ENCODE results near the gene ASF1A.

The ASF1A gene

DNA sequence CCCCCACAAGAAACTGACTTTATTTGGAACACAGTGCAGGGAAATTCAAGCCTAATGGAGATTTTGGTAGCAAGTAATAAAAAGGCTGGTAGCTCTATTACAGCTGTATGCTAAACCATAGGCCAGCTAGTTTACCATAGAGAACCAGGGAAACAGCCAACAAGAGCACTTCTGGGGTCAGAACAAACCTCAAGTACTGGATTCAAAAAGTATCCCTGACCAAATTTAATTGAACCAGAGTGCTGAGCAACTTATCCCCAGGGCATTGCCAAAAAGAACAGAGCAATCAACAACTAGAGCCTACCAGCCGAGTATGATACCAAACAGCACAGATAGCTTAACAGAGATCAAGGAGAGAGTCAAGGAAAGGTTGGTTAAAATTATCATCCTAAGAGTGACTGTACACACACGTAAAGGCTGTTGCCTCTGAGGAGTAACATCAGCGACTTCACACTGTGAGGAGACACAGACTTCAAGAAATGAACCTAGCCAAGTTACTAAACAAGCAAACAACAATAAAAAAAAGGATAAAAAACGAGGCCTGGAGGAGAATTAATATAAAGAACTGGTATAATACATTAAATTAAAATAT, 11.5 kb upstream of the ASF1A start:
- DNase-seq, result no peak

- DNase-seq, result peak; percentile 46
Measured at GRCh38 chr6:118886641-118887040, 7.3 kb upstream of the ASF1A start.

DNA sequence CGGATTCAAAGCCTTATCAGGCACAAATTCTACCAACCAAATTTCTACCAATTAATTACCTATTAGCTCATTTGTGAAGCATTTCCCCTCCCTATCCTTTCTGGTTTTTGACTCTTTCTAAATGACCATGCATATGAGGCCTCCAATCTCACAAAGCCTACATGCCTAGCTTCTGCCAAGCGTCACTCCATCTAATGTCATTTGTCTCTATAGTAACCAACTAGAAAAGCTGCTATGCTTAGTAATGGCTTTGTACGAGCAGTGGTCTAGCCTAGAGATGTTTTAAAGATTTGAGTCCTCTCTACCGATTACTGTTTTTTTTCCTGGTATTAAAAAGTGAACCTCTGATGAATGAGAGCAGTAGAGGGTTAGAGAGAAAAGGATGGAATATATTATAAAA, 4.8 kb upstream of the ASF1A start:
- DNase-seq, result peak; percentile 70

GRCh38 chr6:118890997-118891790, 2.8 kb upstream of the ASF1A start:
- DNase-seq, result no peak

- peak; percentile 53 for DNase-seq
Measured at GRCh38 chr6:118892355-118892991, 1.5 kb upstream of the ASF1A start.

GRCh38 chr6:118893064-118893806, 717 bp upstream of the ASF1A start:
- peak; percentile 93 for DNase-seq

DNA sequence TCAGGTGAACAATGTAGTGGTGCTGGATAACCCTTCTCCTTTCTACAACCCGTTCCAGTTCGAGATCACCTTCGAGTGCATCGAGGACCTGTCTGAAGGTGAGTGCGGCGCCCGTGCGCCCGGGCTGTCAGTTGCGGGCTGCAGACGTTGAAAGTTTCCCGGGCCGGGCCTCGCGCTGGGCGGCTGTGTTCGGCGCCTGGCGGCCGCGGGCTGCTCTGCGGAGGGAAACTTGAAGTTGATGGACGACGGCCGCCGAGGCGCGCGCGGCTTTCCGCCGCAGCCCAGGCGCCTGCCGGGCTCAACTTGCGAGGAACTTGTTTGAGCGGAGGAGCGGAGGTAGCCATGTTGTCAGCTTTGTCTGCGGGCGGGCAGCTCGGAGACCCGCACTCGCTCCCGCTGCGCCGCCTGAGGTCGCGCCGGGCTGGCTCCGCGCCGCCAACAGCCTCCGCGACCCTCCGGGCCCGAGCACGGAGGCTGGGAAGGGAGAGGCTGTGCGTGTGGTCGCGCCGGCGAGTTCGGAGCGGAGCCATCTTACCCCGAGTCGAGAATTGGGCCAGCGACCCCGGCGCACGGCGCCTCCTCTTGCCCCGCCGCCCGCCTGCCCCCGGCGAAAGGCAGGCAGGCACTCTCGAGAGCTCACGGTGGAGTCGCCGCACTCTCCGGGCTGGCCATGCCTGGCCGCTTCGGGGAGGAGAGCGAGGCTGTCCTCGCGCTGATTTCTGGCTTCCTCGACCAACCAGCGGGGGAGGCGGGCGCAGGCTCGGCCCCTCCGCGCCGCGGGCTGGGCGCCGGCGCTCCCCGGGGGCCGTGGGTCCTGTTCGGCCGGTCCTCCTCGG, 691 bp downstream of the ASF1A start:
- peak; percentile 54 for DNase-seq

GRCh38 chr6:118895261-118895560, 1.3 kb downstream of the ASF1A start:
- DNase-seq, result no peak

DNA sequence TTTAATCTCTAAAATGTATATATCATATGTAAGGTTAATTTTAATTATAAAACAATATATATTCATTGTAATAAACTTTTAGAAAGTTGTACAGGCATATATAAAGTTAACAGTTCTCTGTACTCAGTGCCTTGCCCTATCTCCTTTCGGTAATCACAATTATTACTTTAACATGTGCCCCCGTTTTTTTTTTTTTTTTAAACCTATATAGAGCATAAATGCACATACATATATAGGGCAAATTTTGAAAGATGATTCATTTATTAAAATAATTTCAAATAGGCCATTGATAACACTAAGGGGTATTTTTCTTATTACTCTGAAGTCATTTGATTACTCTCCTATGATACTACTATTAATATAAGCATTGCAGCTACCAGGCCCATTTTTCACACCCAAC, 1.9 kb downstream of the ASF1A start:
- DNase-seq, result no peak

- peak; percentile 18 for DNase-seq
Measured at GRCh38 chr6:118896339-118897136, 2.6 kb downstream of the ASF1A start.

DNA sequence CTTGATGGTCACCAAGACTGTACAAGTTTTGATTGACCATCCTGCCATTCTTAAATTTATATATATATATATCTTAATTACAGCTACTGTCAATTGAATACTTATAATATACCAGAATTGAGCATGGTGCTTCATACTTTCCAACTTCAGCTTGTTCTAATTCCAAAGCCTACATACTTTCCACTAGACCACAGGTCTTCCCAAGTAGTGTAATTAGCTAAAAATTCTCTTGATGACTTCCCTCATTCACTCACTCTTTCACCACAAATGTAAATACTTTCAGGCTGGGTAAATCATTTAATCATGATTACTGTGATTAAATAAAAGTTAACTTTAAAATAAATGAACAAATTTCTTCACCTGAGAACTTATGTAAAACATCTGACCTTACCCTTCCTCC, 3.4 kb downstream of the ASF1A start:
- no peak for DNase-seq

DNA sequence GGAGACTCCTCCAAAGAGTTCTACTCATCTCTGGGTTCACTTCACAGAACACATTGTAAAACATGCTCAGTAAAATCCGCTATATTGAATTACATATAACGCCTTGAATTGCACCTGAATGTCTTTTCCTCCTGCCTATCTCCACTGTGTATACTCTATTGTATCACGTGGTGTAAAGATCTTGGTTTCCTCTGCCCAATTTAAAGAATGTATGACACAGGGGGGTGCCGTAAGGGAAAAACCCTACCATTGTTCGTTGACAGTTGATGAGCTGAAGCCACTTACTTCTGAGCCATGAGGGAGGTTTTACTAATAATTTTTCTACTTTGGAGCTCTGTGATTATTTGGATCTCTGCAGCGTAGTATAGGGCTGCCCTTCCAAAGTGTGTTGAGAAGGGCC, 6.0 kb downstream of the ASF1A start:
- DNase-seq, result no peak

- DNase-seq, result no peak
Measured at GRCh38 chr6:118902726-118903125, 8.8 kb downstream of the ASF1A start.

GRCh38 chr6:118903138-118903537, 9.2 kb downstream of the ASF1A start:
- DNase-seq, result no peak

- no peak for DNase-seq
Measured at GRCh38 chr6:118903691-118904090, 9.7 kb downstream of the ASF1A start.

DNA sequence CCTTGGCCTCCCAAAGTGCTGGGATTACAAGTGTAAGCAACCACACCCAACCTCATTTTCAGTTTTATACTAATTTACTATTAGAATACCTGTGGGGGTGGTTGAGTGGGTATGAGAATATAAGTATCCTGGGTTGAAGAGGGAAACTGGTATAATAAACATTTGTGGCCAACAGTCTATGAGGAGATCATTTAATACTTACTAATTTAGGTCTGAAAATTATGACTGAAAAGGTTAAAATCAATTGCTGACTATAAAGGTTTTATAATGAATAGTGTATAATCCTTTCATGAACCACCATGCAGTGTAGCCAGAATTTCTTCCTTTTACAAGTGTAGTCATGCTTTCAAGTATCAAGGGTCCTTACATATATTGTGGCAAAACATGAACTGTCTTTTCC, 11.1 kb downstream of the ASF1A start:
- DNase-seq, result no peak

DNA sequence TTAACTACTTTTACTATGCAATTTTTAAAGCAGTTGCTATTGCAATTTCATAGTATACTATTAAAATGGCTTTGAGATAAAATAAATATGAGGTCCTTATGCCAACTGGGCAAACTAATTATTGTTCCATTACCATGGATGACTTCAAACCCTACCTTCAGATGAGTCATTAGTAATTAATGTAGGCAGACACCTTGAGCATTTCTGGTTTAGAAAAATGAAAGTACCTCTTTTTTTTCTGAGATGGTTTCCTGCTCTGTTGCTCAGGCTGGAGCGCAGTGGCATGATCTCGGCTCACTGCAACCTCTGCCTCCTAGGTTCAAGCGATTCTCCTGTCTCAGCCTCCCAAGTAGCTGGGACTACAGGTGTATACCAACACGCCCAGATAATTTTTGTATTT, 11.9 kb downstream of the ASF1A start:
- DNase-seq, result no peak

- no peak for DNase-seq
Measured at GRCh38 chr6:118908441-118908840, 14.5 kb downstream of the ASF1A start.

- DNase-seq, result peak; percentile 34
Measured at GRCh38 chr6:118912646-118913045, 18.7 kb downstream of the ASF1A start.

GRCh38 chr6:118913161-118913560, 19.2 kb downstream of the ASF1A start:
- no peak for DNase-seq

DNA sequence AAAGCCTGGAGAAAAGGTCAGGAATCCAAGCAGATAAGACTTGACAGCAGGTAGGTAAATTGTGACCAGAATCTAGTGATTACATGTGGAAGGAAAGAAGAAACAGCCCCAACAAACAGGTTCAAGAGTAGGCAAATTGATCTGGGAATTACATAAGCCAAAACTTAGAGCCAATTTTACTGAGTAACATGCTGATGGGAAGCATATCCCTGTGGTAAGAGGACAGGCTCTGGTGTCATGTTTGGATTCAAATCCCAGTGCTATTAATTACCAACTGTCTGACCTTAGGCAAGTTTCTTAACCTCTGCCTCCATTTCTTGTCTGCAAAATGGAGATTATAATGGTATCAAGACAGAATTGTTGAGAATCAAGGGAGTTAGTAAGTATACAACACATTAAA, 20.6 kb downstream of the ASF1A start:
- no peak for DNase-seq
